ENCODE data around the gene OGT.
"Not testable (repeated sequence)": the region's sequence is repeated elsewhere in the genome, so short reads cannot be mapped to it uniquely, and the experiment has no call there.

Gene OGT

DNA sequence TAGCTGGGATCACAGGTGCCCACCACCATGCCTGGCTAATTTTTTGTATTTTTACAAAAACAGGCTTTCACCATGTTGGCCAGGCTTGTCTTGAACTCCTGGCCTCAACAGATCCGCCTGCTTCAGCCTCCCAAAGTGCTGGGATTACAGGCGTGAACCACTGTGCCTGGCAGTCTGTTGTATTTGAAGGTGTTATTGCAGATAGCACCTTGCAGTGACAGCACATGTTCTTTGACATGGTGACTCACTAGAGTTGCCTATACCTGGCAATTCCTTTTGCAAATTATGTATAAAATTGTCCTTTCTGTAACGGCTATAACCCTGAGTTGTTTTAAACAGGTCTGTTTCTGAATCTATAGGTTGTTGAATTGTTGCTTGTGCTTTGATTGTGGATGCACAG lies 7.9 kb downstream of the OGT start:
- DNase-seq (ENCODE audit: low spot score), result no peak

DNA sequence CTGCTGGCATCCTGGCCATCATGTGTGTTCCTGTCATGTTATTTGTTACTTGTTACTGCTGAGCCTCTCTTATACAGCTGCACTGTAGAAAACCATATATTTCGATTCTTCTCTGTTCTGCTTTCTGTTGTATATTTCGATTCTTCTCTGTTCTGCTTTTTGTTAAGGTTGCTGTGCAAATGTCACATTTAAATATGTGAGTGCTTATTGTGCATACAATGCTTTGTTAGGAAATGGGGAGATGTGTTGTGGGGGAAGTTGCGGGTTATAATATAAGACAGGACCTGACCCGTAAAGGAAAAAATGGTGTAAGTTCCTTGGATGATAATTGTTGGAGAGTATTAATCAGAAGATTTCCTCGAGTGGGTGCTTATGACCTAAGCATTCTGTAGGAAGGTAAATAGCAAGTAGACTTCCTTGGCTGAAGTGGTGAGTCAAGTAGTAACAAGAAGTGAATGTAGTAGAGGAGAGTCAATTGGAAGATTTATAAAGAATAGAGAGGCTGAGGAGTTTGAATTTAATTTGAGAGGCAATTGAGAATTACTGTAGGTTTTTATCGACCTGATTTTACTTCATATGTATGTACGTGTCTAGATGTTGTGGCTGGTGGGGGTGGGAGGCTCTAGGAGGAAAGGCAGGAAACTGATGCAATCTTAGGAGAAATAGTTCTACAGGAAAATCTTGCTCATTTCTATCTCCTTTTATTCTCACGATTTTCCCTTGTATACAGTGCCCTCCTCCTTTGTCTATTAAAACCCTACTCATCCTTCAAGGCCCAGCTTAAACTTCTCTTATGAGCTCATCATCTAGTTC lies 8.5 kb downstream of the OGT start:
- no peak for DNase-seq (ENCODE audit: low spot score)

DNA sequence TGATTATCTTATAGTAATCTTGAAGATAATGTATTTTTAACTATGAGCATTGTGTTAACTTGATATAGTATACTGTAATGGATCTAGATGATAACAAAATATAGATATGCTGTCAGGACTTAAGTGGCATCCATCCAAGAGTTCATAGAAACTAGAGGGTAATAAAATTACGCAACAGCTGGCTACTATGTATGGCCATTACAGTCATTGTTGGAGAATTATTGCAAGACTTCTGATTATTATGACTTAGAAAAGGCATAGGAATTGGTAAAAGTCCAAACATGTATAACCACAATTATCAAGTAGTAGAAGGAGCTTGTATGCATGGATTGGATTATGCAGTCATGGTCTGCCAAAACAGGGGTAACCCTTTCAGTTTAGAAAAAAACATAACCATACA lies 9.5 kb downstream of the OGT start:
- DNase-seq (ENCODE audit: low spot score), result no peak

DNA sequence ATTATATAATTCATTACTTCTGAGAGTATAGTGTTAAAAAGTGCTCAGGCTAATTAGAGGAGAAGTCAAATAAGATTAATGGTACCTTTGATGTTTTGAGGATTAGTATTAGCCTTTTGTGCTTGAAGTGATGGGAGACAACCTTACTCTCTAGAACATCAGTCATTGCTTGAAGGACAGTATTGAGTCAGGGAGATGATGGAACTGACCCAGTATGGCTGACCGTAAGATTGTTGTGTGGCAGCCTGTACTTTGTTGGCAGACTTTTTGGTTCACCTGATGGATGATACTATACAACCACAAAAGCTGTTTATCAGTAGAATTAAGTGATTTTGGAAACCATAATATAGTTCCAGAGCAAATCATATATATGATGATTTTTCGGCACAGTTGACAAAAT lies 9.9 kb downstream of the OGT start:
- DNase-seq (ENCODE audit: low spot score), result no peak

DNA sequence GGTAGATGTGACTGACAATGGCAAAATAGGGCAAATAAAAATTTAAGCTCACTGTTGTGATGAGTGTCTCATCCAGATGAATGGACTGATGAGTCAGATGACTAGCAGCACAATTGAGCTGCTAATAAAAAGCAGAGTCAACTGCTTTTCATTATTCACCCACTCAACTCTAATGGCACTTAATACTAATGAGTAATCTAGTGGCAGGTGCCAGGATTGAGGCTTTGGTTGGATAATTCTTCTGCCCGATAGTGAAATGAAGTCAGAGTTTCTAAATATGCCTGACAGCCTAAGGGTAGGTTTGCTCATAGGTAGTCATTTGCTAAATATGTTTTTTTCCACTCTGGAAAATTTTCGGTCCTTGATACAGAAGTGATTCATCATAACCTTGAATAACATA lies 10.4 kb downstream of the OGT start:
- DNase-seq (ENCODE audit: low spot score), result no peak

DNA sequence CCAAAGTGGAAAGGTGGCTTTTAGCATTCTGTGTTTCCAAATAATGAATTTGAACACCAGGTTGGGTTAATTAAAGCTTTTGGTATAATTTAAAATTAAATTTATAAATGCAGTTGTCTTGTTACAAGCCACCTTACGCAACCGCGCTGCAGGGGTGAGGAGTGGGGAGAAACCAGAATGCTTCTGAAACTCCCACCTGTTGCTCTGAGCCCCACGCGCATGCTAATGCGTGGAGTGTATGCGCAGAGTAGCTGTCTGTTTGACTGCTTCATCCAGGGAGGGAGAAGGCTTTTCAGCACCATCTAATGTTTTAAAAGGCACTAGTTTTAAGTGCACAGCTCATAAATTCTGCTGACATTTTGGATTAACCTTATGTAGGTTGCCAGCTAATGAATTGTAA lies 12.5 kb downstream of the OGT start:
- no peak for DNase-seq (ENCODE audit: low spot score)

DNA sequence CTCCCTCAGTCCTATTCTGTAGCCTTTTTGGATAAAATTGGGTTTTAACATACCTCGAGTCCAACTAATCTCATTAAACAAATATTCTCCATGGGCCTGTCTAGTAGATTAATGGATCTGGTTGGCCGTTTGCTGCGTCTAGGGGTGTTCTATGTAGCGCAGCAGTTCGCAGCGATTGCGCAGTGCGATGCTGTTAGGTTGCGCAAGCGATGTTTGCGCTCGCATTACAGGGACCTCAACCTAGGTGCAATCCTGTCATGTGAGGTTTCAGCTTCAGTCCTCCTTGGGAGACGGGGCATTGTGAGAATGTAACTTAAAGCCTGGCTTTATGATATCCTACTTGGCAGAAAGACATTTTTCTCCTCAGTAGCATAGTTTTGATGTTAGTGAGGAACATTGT lies 14.0 kb downstream of the OGT start:
- DNase-seq (ENCODE audit: low spot score), result no peak

DNA sequence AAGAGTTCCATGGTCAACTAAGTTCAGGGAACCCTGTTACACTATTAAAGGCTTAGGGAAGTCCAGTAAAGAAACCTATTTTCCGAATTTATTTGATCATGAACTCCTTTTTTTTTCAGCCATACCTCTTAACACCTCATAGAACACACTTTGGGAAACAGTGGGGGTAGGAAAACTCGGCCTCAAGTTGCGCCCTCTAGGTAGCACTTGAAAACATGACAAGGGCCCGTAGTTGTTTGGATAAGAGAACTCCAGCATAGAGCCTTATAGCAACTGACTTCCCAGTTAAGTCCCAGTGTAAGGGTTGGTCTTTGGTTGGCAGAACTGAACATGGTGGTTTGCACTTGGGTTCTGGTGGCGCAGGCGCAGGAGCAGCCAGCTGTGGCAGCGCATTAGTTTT lies 14.4 kb downstream of the OGT start:
- no peak for DNase-seq (ENCODE audit: low spot score)

DNA sequence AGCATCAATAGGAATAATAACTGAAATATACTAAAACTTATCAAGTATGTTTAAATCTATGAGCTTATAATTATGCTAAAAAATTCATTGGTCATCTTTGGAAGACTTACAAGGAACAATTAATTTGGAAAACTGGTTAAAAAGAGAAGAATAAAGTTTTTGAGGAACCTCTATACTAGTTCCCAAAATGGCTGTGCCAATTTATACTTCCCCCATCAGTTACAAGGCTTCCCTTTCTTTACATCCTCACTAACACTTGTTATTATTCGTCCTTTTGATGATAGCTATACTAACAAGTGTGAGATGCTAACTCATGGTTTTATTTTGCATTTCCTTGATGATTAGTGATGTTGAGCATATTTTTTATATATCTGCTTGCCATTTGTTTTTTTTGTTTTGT lies 17.1 kb downstream of the OGT start:
- no peak for DNase-seq (ENCODE audit: low spot score)

DNA sequence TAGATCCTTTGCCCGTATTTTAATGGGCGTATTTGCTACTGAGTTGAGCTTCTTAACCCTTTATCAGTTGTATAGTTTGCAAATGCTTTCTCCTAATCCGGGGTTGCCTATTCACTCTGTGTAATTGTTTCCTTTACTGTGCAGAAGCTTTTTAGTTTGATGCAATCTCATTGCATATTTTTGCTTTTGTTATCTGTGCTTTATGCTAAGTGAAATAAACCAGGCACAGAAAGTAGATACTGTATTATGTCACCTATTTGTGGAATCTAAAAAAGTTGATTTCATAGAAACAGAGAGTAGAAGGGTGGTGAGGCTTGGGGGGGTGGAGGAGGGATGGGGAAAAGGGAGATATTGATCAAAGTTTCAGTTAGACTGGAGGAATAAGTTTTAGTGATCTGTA lies 17.7 kb downstream of the OGT start:
- DNase-seq (ENCODE audit: low spot score), result no peak

DNA sequence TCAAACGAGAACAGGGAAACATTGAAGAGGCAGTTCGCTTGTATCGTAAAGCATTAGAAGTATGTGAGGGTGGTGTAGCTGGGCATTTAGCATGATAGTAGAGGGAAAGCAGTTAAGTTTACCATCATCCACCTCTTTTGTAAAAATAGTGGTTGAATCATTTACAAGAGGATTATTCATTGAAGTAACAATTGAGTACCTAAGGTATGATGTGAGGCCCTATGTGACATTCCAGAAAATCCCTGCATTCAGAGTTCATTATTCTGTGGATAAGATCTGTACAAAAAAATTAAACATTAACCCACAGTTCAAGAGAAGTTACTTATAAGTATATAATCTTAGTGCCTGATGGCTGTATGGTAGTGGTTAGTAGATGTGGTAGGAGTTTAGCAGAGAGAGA lies 23.1 kb downstream of the OGT start:
- no peak for DNase-seq (ENCODE audit: low spot score)

DNA sequence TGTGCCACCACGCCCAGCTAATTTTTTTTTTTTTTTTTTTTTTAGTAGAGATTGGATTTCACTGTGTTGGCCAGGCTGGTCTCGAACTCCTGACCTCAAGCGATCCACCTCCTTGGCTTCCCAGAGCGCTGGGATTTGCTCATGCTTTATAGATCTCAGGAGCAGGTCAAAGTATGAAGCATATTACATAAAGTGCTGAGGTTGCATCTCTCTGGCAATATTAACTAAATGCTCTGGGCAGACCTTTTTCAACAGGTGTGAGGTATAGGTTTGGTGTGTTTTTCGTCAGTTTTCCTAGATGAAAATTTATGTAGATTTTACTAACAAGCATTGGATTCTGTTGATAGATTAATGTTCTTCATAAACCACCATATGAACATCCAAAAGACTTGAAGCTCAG lies 26.0 kb downstream of the OGT start:
- DNase-seq (ENCODE audit: low spot score), result no peak

DNA sequence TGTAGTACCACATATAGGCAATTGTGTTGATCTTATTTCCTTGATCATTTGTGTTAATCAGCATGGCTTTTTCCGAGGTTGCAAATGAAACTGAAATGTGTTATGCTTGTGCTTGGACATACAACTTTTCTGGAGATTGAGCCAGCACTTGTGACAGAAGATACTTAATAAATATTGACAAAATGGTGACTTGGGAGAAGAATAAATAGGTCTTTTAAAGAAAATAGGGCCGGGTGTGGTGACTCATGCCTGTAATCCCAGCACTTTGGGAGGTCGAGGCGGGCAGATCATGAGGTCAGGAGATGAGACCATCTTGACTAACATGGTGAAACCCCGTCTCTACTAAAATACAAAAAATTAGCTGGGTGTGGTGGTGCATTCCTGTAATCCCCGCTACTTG lies 26.9 kb downstream of the OGT start:
- DNase-seq (ENCODE audit: low spot score), result not testable (repeated sequence)

DNA sequence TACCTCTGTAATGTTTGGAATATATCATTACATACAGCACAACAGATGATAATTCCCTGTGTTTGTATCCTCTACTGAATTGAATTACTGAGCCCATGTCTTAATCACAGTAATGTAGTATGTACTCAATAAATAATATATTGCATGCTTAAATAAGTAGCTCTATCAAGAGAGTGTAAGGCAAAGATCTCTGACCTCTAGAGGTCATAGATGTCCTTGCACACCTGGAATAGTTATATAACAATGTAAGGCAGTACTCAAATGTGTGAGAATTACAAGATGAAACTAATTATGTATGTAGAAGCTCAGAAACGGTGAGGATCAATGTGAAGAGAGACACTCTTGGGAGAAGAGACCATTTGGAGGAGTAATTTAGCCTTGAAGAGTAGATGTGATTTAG lies 31.0 kb downstream of the OGT start:
- no peak for DNase-seq (ENCODE audit: low spot score)

DNA sequence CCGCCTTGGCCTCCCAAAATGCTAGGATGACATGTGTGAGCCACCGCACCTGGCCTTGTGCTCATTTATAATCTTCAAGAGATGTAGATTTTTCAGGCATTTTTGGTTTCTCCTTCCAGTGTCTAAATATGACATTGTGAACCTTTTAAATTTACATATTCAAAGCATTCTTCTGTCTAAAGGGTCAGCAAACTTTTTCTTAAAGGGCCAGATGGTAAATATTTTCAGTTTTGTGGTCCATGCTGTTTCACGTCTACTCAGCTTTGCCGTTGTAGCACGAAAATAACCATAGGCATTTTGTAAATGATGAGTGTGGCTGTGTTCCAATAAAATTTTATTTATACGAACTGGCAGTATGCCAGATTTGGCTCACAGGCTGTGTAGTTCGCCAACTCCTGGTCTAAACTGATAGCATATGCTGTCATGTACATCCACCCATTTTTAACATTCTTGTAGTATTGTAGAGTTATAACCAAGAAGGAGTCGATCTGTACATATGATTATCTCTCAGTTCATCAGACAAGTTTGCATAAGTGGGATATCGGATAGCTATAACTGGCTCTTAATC lies 32.7 kb downstream of the OGT start:
- no peak for DNase-seq (ENCODE audit: low spot score)

DNA sequence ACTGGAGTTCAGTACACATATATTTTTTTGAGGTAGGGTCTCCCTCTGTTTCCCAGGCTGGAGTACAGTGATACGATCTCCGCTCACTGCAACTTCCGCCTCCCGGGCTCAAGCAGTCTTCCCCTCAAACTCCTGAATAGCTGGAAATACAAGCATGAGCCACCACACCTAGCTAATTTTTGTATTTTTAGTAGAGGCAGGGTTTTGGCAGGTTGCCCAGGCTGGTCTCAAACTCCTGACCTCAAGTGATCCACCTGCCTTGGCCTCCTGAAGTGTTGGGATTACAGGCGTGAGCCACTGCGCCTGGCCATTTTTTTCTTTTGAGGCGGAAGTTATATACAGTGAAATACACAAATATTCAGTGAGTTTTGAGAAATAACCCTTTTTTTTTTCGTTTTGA lies 38.5 kb downstream of the OGT start:
- DNase-seq (ENCODE audit: low spot score), result not testable (repeated sequence)

DNA sequence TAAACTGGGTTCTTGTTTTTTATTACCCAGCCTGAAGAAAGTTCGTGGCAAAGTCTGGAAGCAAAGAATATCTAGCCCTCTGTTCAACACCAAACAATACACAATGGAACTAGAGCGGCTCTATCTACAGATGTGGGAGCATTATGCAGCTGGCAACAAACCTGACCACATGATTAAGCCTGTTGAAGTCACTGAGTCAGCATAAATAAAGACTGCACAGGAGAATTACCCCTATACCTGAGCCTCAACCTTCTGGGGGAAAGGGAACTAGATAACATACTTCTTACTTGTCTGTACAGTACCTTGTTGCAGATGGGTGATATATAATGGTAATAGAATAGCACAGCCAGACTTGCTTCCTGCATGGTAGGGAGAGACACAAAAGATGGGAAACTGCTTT lies 40.7 kb downstream of the OGT start:
- no peak for DNase-seq (ENCODE audit: low spot score)

DNA sequence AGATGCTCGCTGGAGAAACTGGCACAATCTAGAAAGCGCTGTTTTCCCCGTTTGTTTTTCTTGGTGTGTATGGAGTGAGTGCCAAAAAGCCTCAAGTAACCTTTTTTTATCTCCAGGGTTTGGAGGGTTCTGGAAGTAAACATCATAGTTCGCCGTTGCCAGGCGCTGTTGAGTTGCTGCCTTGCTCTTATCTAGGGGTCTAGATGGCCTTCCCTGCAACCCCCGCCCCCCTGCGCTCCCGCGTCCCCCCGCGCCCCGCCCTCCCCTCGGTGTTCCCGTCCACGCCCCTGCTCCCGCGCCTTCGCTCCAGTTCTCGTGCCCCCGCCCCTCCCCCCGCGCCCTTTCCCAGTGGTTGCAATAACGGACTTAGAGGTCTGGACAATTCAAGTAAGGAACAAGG lies 44.8 kb downstream of the OGT start:
- no peak for DNase-seq (ENCODE audit: low spot score)

DNA sequence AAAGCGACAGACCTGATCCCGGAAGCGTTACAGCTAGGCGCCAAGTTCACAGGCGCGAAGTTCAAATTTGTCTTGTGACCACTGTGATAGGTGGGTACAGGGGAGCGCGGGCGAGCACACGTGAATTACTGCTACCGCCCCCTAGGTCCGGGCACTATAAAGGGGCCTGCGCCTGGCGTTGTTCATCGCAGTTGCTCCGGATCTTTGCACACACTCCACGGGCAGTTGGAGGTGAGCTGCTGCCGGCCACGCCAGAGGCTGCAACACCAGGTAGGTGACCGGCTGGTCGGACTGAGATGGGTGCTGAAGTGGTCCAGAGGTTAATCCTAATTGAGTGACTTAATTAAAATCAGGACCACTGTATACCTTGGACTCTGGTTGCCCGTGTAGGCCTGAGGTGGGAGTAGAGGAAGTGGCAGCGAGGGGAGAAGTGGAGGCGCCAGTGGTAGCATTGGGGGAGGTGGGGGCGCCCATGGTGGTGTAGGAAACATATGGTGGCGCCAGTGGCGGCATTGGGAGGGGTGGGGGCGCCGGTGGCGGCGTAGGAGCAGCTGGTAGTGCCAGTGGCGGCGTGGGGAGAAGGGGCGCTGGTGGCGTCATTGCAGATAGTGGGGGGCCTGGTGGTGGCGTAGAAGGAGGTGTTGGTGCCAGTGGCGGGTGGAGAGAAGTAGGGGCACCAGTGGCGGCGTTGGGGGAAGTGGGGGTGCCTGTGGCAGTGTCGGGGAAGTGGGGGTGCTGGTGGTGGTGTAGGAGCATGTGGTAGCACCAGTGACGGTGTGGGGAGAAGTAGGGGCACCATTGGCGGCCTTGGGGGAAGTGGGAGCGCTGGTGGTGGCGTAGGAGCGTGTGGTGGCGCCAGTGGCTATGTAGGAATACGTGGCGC lies 45.6 kb downstream of the OGT start, which contains the start of gene GCNA:
TSS of gene GCNA (plus strand) at position 185 of the 883 bp plus-strand sequence. CDS start 2,385 bp downstream, outside the sequence.
- no peak for DNase-seq (ENCODE audit: low spot score)

DNA sequence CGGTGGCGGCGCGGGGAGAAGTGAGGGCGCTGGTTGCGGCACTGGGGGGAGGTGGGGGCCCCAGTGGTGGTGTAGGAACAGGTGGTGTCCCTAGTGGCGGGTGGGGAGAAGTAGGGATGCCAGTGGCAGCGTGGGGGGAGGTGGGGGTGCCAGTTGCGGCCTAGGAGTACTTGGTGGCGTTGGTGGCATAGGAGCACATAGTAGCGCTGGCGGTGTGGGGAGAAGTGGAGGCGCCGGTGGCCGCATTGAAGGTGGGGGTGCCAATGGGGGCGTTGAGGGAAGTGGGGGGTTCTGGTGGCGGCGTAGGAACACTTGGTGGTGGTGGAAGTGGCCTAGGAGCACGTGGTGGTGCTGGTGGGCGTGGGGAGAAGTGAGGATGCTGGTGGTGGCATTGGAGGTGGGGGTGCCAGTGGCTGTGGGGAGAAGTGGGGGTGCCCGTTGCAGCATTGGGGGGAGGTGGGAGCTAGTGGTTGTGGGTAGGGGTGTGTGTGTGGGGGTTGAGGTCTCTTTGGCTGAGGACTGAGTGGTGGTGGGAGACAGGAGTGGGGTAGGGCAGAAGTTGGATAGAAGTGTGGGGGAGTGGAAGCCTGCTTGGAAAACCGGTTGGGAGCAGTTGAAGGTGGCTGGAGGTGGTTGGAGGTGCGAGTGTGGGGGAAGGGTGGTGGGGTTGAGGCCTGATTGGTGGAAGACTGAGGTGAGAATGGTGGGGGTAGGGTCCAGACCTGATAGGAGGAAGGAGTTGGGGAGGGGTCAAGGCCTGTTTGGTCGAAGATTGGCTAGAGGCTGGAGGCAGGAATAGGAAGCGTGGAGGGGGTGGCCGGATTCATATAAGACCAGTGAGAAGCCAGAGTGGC lies 46.5 kb downstream of the OGT start:
- no peak for DNase-seq (ENCODE audit: low spot score)

DNA sequence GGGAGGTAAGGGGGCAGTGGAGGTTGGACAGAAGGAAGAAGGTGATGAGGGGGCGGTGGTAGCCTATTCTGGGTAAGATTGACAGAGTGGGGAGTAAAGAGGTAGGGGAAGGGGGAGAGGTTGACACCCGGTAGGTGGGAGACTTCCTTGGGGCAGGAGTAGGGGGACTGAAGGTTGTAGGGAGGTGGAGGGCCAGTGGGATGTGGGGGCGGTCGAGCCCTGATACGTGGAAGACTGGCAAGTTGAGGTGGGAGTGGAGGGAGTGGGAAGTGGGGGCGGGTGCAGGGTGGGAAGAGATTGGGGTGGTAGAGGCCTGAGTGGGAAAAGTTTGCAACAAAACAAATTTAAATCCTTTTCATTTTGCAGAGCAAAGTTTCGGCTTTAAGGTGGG lies 47.1 kb downstream of the OGT start:
- DNase-seq (ENCODE audit: low spot score), result no peak

DNA sequence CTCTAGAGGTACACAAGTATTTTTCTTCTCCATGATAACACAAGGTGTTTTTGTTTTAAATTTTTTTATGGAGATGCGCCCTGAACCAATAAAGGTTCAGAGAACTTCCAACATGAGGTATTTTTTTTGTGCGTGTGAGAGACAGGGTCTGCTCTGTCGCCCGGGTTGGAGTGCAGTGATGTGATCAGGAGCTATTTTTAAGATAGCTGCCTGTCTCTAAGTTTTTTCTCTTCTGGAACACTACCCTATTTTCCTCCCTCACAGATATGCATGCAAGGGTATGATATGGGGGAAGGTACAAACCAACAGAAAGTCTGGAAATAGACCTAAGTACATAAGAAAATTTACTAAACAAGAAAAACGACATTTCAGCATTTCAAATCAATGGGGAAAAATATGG lies 48.3 kb downstream of the OGT start:
- no peak for DNase-seq (ENCODE audit: low spot score)

Measured in HuH-7.5 (cell line).